B cell (primary cell): ENCODE data around the gene PAQR7. TPM values are rescaled to one million over a fixed set of nuclear protein-coding genes. Genes with fewer than 3 reads are reported as not detected.

Source experiments
- ATAC-seq: fragments of 200-7000 bp; cut with Tn5 transposase; one replicate; pipeline ENCODE4 v1.10.0; 2021; ENCODE audit warnings: low read depth, mild to moderate bottlenecking, moderate number of reproducible peaks, moderate library complexity
- CTCF ChIA-PET: fragments of 350-600 bp; sonication (Branson Sonifier 250); formaldehyde crosslinking; loops from one replicate; lab custom pipeline; 2021; ENCODE audit warnings: antibody characterized with exemption, inconsistent platforms; lab: Charles Lee
- POLR2A ChIA-PET: fragments of 350-600 bp; sonication (Branson Sonifier 250); formaldehyde crosslinking; loops from one replicate; lab custom pipeline; 2021; ENCODE audit warnings: antibody characterized with exemption; lab: Charles Lee
- DNase-seq: peaks from one replicate; pipeline ENCODE4 v3.0.0; 2013
- H2AFZ ChIP-seq: 2 replicates; pipeline ENCODE4 v1.6.1; 2012; ENCODE audit warnings: mild to moderate bottlenecking, low read depth, low read length; ENCODE audit not compliant: insufficient read depth, poor library complexity, severe bottlenecking
- H3K27ac ChIP-seq, 2 donors: 1 replicate in 1 of 2; 2 replicates in 1 of 2; pipeline ENCODE4 v1.5.1; 2012 to 2013; ENCODE audit warnings: low read length in 2 of 2, mild to moderate bottlenecking in 2 of 2, moderate library complexity in 1 of 2
- H3K27me3 ChIP-seq, 4 experiments: fragments of 200-600 bp in 1 of 4; sonication (generic) in 1 of 4; replicated peaks in 1 of 4; 1 replicate in 2 of 4; 2 replicates in 2 of 4; pipeline versions ENCODE4 v1.6.1 to v1.7.0; 2013 to 2016; ENCODE audit warnings: low read length in 3 of 4, mild to moderate bottlenecking in 2 of 4, mixed read lengths in 1 of 4, moderate library complexity in 1 of 4; ENCODE audit not compliant: insufficient read depth in 4 of 4, control insufficient read depth in 3 of 4; ENCODE audit errors: control extremely low read depth in 1 of 4
- H3K36me3 ChIP-seq, 2 experiments: replicated peaks in 1 of 2; 1 replicate in 1 of 2; 2 replicates in 1 of 2; pipeline versions ENCODE4 v1.6.1 to v1.7.1; 2013; ENCODE audit warnings: low read length in 1 of 2; ENCODE audit not compliant: insufficient read depth in 2 of 2, control insufficient read depth in 1 of 2; ENCODE audit errors: control extremely low read depth in 1 of 2, extremely low read depth in 1 of 2
- H3K4me1 ChIP-seq, 2 donors: fragments of 200-600 bp in 1 of 2; sonication (generic) in 1 of 2; 1 replicate in 1 of 2; 2 replicates in 1 of 2; pipeline versions ENCODE4 v1.5.1 to v1.6.1; 2013 to 2017; ENCODE audit warnings: low read length in 2 of 2; ENCODE audit not compliant: control insufficient read depth in 2 of 2, insufficient read depth in 2 of 2
- H3K4me2 ChIP-seq: replicated peaks from 2 replicates; pipeline ENCODE3; 2012; ENCODE audit warnings: mild to moderate bottlenecking, low read depth, low read length; ENCODE audit not compliant: poor library complexity, severe bottlenecking
- H3K4me3 ChIP-seq, 5 experiments: fragments of 200-600 bp in 1 of 5; sonication (generic) in 1 of 5; 1 replicate in 3 of 5; 2 replicates in 2 of 5; pipeline versions ENCODE4 v1.5.1 to v1.7.0; 2011 to 2016; ENCODE audit warnings: low read length in 4 of 5, mild to moderate bottlenecking in 4 of 5, low read depth in 2 of 5, control low read depth in 1 of 5, moderate library complexity in 1 of 5; ENCODE audit not compliant: insufficient read depth in 1 of 5; ENCODE audit errors: control extremely low read depth in 1 of 5, extremely low read depth in 1 of 5
- H3K79me2 ChIP-seq: fragments of 200-600 bp; sonication (generic); one replicate; pipeline ENCODE4 v1.6.0; 2016; ENCODE audit warnings: low read length; ENCODE audit not compliant: control insufficient read depth, insufficient read depth
- H3K9ac ChIP-seq: fragments of 200-600 bp; sonication (generic); 2 replicates; pipeline ENCODE4 v1.6.1; 2017; ENCODE audit warnings: mild to moderate bottlenecking, low read length, moderate library complexity
- H3K9me3 ChIP-seq, 3 donors: one replicate each; pipeline versions ENCODE4 v1.6.1 to v1.7.1; 2013; ENCODE audit warnings: low read length in 2 of 3; ENCODE audit not compliant: control insufficient read depth in 2 of 3, insufficient read depth in 1 of 3; ENCODE audit errors: control extremely low read depth in 1 of 3
- H4K20me1 ChIP-seq: 2 replicates; pipeline ENCODE4 v1.6.0; 2012; ENCODE audit warnings: mild to moderate bottlenecking, low read length; ENCODE audit not compliant: insufficient read depth, control insufficient read depth, poor library complexity, severe bottlenecking
- H3K27ac Mint-ChIP-seq: one replicate; pipeline ENCODE4 v1.8.0; 2021; ENCODE audit warnings: mixed read lengths
- H3K27me3 Mint-ChIP-seq: one replicate; pipeline ENCODE4 v1.8.0; 2021; ENCODE audit warnings: mixed read lengths
- H3K4me1 Mint-ChIP-seq: one replicate; pipeline ENCODE4 v1.8.0; 2021; ENCODE audit warnings: mixed read lengths
- H3K4me3 Mint-ChIP-seq: one replicate; pipeline ENCODE4 v1.8.0; 2021; ENCODE audit warnings: mixed read lengths
- H3K9me3 Mint-ChIP-seq: one replicate; pipeline ENCODE4 v1.8.0; 2022; ENCODE audit warnings: mixed read lengths; ENCODE audit not compliant: insufficient read depth
- EZH2 ChIP-seq: IDR thresholded peaks from 2 replicates; pipeline ENCODE4 v1.6.1; 2012; ENCODE audit warnings: borderline replicate concordance, low read depth, mild to moderate bottlenecking, moderate library complexity, low read length; ENCODE audit not compliant: insufficient read depth, poor library complexity, severe bottlenecking
- WGBS: methylation state at CpG from one replicate; pipeline ENCODE4 v1.1.5; 2013; ENCODE audit warnings: missing lambda C conversion rate; ENCODE audit not compliant: insufficient coverage; 5-methylcytosine and 5-hydroxymethylcytosine counted together
- intact Hi-C: fragments of 100-400 bp; cut with micrococcal nuclease; formaldehyde crosslinking; loops from one replicate; pipeline ENCODE4 v1.10.0; 2022
- polyA plus RNA-seq: library from polyadenylated mRNA; depleted of rRNA; stranded (reverse); fragments of >200 nt; gene quantifications from 2 replicates; pipeline ENCODE4 v1.2.3, GENCODE V29; 2012
- total RNA-seq, 2 donors: library from RNA; stranded (reverse); fragments of 120-200 nt in 1 of 2; gene quantifications; 1 replicate in 1 of 2; 2 replicates in 1 of 2; pipeline versions ENCODE4 v1.2.3 to v1.2.4, GENCODE V29; 2013 to 2022
- TF ChIP-seq, protein P1 (sequence below): fragments of 200-600 bp; IDR thresholded peaks from one replicate; pipeline ENCODE4 v1.8.0; 2022; ENCODE audit warnings: antibody characterized with exemption, mild to moderate bottlenecking

Gene PAQR7
- total and polyA plus RNA-seq, 2 donors (not counting 1 experiment from before 2014, with no cell fraction given) = 4.2 to 5.5 TPM

DNA sequence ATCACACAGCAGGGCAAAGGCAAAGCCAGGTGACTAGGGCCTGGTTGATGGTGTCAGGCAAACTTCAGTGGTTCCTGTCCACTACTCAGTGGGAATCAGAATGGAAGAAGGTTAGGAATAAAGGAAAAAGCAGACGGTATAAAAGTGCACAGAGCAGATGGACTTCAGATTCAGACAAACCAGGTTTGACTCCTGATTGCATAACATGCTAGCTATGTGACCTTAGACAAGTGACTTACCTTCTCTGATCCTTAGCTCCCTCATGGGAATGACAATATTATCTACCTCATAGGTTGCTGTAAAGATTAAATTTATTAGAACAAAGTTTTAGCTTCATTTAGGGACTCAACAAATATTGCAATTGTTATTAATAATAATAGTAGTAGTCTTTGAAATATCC lies 4.9 kb downstream of the PAQR7 start:
- Histone ChIP-seq H4K20me1 (no peaks in the 10 kb centered on the region), H2AFZ (no peak overlapping the region), H3K4me3 (no peak overlapping the region), H3K27ac (no peak overlapping the region), H3K27me3 (no peaks in the 10 kb centered on the region), H3K4me1 (peaks cover 21 to 34% of the 10 kb centered on the region in 2 donors), H3K9ac (no peak overlapping the region), H3K36me3 (no peaks in the 10 kb centered on the region), H3K4me2 (no peak overlapping the region), H3K79me2 (no peaks in the 10 kb centered on the region), H3K9me3 (no peaks in the 10 kb centered on the region)
- DNase-seq = no peak
- POLR2A ChIA-PET = interaction anchor here (0.6 kb wide), 1 partner anchor 101 kb away, joined by 5 read pairs; no protein-coding TSS in a partner anchor
- Mint-ChIP-seq H3K4me1 (peaks cover 17% of the 10 kb centered on the region), H3K27me3 (no peaks in the 10 kb centered on the region), H3K27ac (no peak overlapping the region), H3K9me3 (no peaks in the 10 kb centered on the region), H3K4me3 (no peak overlapping the region)
- TF ChIP-seq EZH2 = no peak
- TF ChIP-seq, protein P1, sequence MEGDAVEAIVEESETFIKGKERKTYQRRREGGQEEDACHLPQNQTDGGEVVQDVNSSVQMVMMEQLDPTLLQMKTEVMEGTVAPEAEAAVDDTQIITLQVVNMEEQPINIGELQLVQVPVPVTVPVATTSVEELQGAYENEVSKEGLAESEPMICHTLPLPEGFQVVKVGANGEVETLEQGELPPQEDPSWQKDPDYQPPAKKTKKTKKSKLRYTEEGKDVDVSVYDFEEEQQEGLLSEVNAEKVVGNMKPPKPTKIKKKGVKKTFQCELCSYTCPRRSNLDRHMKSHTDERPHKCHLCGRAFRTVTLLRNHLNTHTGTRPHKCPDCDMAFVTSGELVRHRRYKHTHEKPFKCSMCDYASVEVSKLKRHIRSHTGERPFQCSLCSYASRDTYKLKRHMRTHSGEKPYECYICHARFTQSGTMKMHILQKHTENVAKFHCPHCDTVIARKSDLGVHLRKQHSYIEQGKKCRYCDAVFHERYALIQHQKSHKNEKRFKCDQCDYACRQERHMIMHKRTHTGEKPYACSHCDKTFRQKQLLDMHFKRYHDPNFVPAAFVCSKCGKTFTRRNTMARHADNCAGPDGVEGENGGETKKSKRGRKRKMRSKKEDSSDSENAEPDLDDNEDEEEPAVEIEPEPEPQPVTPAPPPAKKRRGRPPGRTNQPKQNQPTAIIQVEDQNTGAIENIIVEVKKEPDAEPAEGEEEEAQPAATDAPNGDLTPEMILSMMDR = no peak
- WGBS = 100% methylated on average over 1 of the region's 1 CpG
- CTCF ChIA-PET = interaction anchor here (1.2 kb wide), 1 partner anchor 13 kb away, joined by 4 read pairs; no protein-coding TSS in a partner anchor
- intact Hi-C loops = no loop called here
- ATAC-seq = no peak

DNA sequence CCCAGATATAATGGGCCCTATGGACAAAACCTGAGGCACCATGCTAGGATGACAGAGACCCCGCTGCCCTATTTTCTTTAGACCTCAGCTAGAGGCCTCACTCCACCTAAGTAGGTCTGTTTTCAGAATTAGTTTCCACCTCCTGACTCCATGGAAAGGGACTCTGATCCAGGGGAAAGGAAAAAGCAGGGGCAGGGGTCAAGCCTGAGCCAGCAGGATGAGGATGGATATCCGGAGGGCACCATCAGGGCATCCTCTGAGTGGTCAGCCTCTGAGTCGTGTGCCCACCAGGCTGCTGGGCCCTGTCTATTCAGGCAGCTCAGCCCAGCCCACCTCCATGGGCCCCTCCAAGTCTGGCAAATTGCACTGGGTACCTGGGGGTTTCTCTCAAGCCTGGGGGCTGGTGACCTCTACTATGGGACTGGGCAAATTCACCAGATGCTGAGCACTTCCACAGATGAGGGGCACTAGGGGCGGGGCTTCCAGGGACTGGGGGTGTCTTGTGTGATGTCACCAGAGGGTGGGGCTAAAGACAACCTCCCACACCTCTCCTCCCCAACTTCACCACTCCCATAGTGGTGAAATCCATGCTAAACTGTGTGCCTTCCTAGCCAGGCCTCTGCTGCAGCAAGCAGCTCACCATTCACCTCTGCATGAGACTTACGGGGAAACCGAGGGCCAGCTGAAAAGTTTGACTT lies 5.5 kb downstream of the PAQR7 start:
- H3K4me2 ChIP-seq = no peak overlapping the region
- DNase-seq = no peak
- no peaks in the 10 kb centered on the region for H3K9me3 ChIP-seq
- Mint-ChIP-seq H3K4me3 (no peak overlapping the region), H3K27ac (no peak overlapping the region), H3K9me3 (no peaks in the 10 kb centered on the region), H3K27me3 (no peaks in the 10 kb centered on the region), H3K4me1 (peaks cover 16% of the 10 kb centered on the region)
- POLR2A ChIA-PET = no interaction called here
- ATAC-seq = no peak
- H4K20me1 ChIP-seq = no peaks in the 10 kb centered on the region
- no peak for TF ChIP-seq EZH2
- TF ChIP-seq, protein P1 = no peak
- 86% methylated on average over 2 of the region's 6 CpGs for WGBS
- no peak overlapping the region for H3K9ac ChIP-seq
- no peak overlapping the region for H2AFZ ChIP-seq
- H3K27ac ChIP-seq = no peak overlapping the region
- no peak overlapping the region for H3K4me3 ChIP-seq
- peaks cover 20 to 33% of the 10 kb centered on the region in 2 donors for H3K4me1 ChIP-seq
- intact Hi-C loops = no loop called here
- no peaks in the 10 kb centered on the region for H3K79me2 ChIP-seq
- CTCF ChIA-PET = interaction anchor here (1.2 kb wide), 1 partner anchor 13 kb away, joined by 4 read pairs; no protein-coding TSS in a partner anchor
- H3K27me3 ChIP-seq = no peaks in the 10 kb centered on the region
- H3K36me3 ChIP-seq = no peaks in the 10 kb centered on the region
